SU-DHL-6 (cell line): ENCODE measurements around the gene GRIA2.

Experiments
- H2AFZ ChIP-seq: fragments of 200-600 bp; sonication (generic); 2 replicates; pipeline ENCODE4 v1.6.1; 2014; ENCODE audit warnings: low read depth, mild to moderate bottlenecking, moderate library complexity, mixed read lengths, antibody characterized with exemption, low read length; ENCODE audit not compliant: severe bottlenecking
- H3F3A ChIP-seq: fragments of 200-600 bp; shearing (Covaris generic); 2 replicates; pipeline ENCODE4 v1.6.0; 2016; ENCODE audit warnings: antibody characterized with exemption, mild to moderate bottlenecking; ENCODE audit not compliant: insufficient read depth
- H3K27ac ChIP-seq: fragments of 200-600 bp; sonication (generic); 2 replicates; pipeline ENCODE4 v1.5.1; 2016; ENCODE audit warnings: low read depth, mild to moderate bottlenecking, low read length, moderate library complexity, mixed read lengths
- H3K27me3 ChIP-seq: fragments of 200-600 bp; sonication (generic), shearing (Covaris generic); 2 replicates; pipeline ENCODE4 v1.6.0; 2014; ENCODE audit warnings: mild to moderate bottlenecking, low read length
- H3K36me3 ChIP-seq: fragments of 200-600 bp; sonication (generic); 2 replicates; pipeline ENCODE4 v1.6.1; 2014; ENCODE audit warnings: mild to moderate bottlenecking, low read length, mixed read lengths
- H3K4me2 ChIP-seq: fragments of 300-600, 200-600 bp; shearing (Covaris generic), sonication (generic); 2 replicates; pipeline ENCODE4 v1.6.0; 2014; ENCODE audit warnings: low read length, low read depth, mild to moderate bottlenecking; ENCODE audit not compliant: poor library complexity, severe bottlenecking
- H3K4me3 ChIP-seq: fragments of 200-600 bp; sonication (generic); 2 replicates; pipeline ENCODE4 v1.5.1; 2014; ENCODE audit warnings: antibody characterized with exemption, low read length, mild to moderate bottlenecking, mixed read lengths; ENCODE audit not compliant: insufficient read depth, poor library complexity, severe bottlenecking
- H3K79me2 ChIP-seq: fragments of 200-600 bp; sonication (generic); 2 replicates; pipeline ENCODE4 v1.6.1; 2014; ENCODE audit warnings: mild to moderate bottlenecking, low read length, moderate library complexity; ENCODE audit not compliant: insufficient read depth
- H3K9ac ChIP-seq: fragments of 200-600 bp; sonication (generic); 2 replicates; pipeline ENCODE4 v1.7.0; 2014; ENCODE audit warnings: mild to moderate bottlenecking, low read length
- H3K9me2 ChIP-seq: fragments of 200-600 bp; sonication (generic); replicated peaks from 2 replicates; pipeline ENCODE4 v1.6.1; 2014; ENCODE audit warnings: low read length; ENCODE audit not compliant: insufficient read depth
- H3K9me3 ChIP-seq: fragments of 200-600 bp; sonication (generic); 2 replicates; pipeline ENCODE4 v1.6.1; 2014; ENCODE audit warnings: low read length, mixed read lengths; ENCODE audit not compliant: insufficient read depth
- H4K20me1 ChIP-seq: fragments of 200-600 bp; sonication (generic); 2 replicates; pipeline ENCODE4 v1.6.1; 2014; ENCODE audit warnings: low read depth, mild to moderate bottlenecking, antibody characterized with exemption, low read length, moderate library complexity, mixed read lengths
- CTCF ChIP-seq: fragments of 200-600 bp; sonication (generic); IDR thresholded peaks from one replicate; pipeline ENCODE4 v1.5.1; 2017; ENCODE audit warnings: antibody characterized with exemption, mild to moderate bottlenecking, low read length, moderate library complexity; ENCODE audit not compliant: insufficient read depth, poor library complexity, severe bottlenecking
- EZH2phosphoT487 ChIP-seq: fragments of 200-600 bp; sonication (generic), shearing (Covaris generic); conservative IDR thresholded peaks from 2 replicates; pipeline ENCODE4 v1.6.1; 2018; ENCODE audit warnings: mild to moderate bottlenecking, antibody characterized with exemption, low read length, moderate library complexity, mixed read lengths

The GRIA2 gene

GRCh38 chr4:157312702-157313101 is 92.2 kb downstream of the GRIA2 start:
- H3F3A ChIP-seq: no peaks in the 10 kb centered on the region
- no peaks in the 10 kb centered on the region for H3K9me3 ChIP-seq
- H3K27me3 ChIP-seq: no peaks in the 10 kb centered on the region
- H3K4me2 ChIP-seq: no peak overlapping the region
- no peaks in the 10 kb centered on the region for H3K9me2 ChIP-seq
- no peaks in the 10 kb centered on the region for H4K20me1 ChIP-seq
- no peak overlapping the region for H3K9ac ChIP-seq
- no peak overlapping the region for H3K27ac ChIP-seq
- H2AFZ ChIP-seq: no peak overlapping the region
- no peaks in the 10 kb centered on the region for H3K79me2 ChIP-seq
- no peak overlapping the region for H3K4me3 ChIP-seq
- TF ChIP-seq CTCF (no peak), EZH2phosphoT487 (no peak)
- H3K36me3 ChIP-seq: no peaks in the 10 kb centered on the region

DNA sequence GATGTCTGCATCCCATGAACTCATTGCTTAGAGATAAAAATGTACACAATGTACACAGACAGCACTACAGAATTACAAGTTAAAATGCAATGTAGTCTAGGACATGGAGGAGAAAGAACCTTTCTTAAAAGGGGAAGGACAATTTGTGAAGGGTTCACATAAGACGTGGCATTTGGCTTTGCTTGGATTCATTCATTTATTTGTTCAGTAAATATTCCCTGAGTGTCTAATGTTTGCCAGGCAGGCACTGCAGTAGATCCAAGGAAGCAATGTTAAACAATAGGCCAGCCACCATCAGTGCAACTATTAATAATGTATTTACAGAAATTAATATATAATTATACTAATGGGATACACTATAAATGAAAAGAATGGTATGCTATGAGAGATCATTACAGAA is 94.4 kb downstream of the GRIA2 start:
- Histone ChIP-seq H3K27me3 (no peaks in the 10 kb centered on the region), H3K9me2 (no peaks in the 10 kb centered on the region), H4K20me1 (no peaks in the 10 kb centered on the region), H3K79me2 (no peaks in the 10 kb centered on the region), H3K9ac (no peak overlapping the region), H3K27ac (no peak overlapping the region), H3K9me3 (no peaks in the 10 kb centered on the region), H2AFZ (no peak overlapping the region), H3K4me3 (no peak overlapping the region), H3K4me2 (no peak overlapping the region), H3K36me3 (no peaks in the 10 kb centered on the region), H3F3A (no peaks in the 10 kb centered on the region)
- TF ChIP-seq CTCF: no peak
- no peak for TF ChIP-seq EZH2phosphoT487

DNA sequence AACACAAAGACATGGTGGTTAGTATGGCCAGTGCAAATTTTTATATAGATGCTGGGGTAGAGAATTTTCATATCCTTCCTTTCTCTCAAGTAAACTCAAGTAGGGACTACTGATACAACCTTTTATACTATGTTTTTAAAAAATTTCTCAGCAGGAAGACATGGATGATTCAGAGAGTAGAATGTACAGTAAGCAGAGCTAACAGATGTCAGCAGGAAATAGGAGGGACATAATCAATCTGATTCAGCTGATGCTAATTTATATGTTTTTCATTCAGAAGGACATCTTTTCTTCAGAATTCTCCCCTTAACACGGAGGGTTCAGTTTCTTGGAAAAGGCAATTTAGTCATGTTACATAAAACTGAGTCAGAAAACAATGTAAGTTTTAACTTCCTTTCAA is 95.4 kb downstream of the GRIA2 start:
- H3K4me2 ChIP-seq: no peak overlapping the region
- H3K9me2 ChIP-seq: no peaks in the 10 kb centered on the region
- H3K27me3 ChIP-seq: no peaks in the 10 kb centered on the region
- H3K9me3 ChIP-seq: no peaks in the 10 kb centered on the region
- H3K9ac ChIP-seq: no peak overlapping the region
- no peak overlapping the region for H2AFZ ChIP-seq
- no peaks in the 10 kb centered on the region for H3K36me3 ChIP-seq
- no peaks in the 10 kb centered on the region for H4K20me1 ChIP-seq
- no peaks in the 10 kb centered on the region for H3K79me2 ChIP-seq
- no peak for TF ChIP-seq CTCF
- no peak for TF ChIP-seq EZH2phosphoT487
- H3F3A ChIP-seq: no peaks in the 10 kb centered on the region
- H3K4me3 ChIP-seq: no peak overlapping the region
- no peak overlapping the region for H3K27ac ChIP-seq

DNA sequence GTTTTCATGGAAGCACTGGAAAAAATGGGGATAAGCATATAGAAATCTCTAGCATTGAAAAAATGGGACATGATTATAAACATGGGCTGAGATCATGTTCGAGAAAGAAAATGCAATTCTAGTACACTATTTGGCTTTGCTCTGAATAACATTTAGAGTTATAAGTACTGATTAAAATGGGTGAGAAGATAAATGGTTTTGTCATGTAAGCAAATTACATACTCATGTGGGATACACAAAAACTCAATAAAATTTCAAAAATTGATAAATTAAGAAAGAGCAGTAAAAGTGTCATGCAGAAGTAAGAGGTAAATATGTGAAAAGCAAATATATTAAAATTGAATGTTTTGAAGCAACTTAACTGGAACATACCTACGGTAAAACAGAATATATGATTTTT is 99.6 kb downstream of the GRIA2 start:
- no peaks in the 10 kb centered on the region for H3K36me3 ChIP-seq
- H3K4me2 ChIP-seq: no peak overlapping the region

More for the DNA sequence above, 99.6 kb downstream of the GRIA2 start:
- no peaks in the 10 kb centered on the region for H3K27me3 ChIP-seq
- no peak overlapping the region for H2AFZ ChIP-seq
- H3K79me2 ChIP-seq: no peaks in the 10 kb centered on the region
- no peaks in the 10 kb centered on the region for H3K9me3 ChIP-seq
- TF ChIP-seq EZH2phosphoT487 (no peak), CTCF (no peak)
- no peaks in the 10 kb centered on the region for H4K20me1 ChIP-seq
- H3K27ac ChIP-seq: no peak overlapping the region
- no peaks in the 10 kb centered on the region for H3F3A ChIP-seq
- H3K4me3 ChIP-seq: no peak overlapping the region
- no peak overlapping the region for H3K9ac ChIP-seq
- H3K9me2 ChIP-seq: no peaks in the 10 kb centered on the region
